ENCODE measurements around the gene KIAA1217.
A peak's percentile ranks its signal among the peaks of the same experiment; 100 is the strongest.

The KIAA1217 gene

DNA sequence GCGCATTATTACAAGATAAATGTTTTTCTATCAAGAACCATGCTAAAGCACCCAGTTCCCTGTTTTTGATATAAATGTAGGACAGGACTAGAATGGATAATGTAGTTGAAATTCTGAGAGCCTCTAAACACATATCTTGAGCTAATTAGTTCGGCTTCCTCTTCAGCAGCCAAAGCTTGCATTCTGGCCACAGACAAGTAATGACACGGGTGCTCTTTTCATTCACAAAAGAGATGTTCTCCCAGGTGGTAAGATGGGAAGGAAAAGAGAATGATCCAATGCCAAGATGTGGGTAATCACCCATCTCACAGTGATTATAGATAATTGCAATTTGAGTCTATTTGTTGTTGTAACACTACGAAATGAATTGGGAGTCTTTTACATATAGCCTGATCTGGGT, 246.5 kb downstream of the KIAA1217 start:
- H3K79me2 ChIP-seq (ENCODE audit: control insufficient read depth, insufficient read depth, low read length, unreplicated experiment): no peaks in the 10 kb centered on the region
- H3K27ac ChIP-seq (ENCODE audit: low read depth, low read length): peak overlapping the region; percentile 72; the same call in 1 of the 2 replicates
- H3K4me1 ChIP-seq (ENCODE audit: control insufficient read depth, insufficient read depth, low read length, unreplicated experiment): peaks cover 9% of the 10 kb centered on the region
- no peaks in the 10 kb centered on the region for H3K36me3 ChIP-seq (ENCODE audit: insufficient read depth, low read length)
- H2AFZ ChIP-seq (ENCODE audit: low read length, unreplicated experiment): no peak overlapping the region
- no peak overlapping the region for H3K4me3 ChIP-seq (ENCODE audit: low read depth, low read length)
- H3K27me3 ChIP-seq (ENCODE audit: insufficient read depth, low read length): no peaks in the 10 kb centered on the region

DNA sequence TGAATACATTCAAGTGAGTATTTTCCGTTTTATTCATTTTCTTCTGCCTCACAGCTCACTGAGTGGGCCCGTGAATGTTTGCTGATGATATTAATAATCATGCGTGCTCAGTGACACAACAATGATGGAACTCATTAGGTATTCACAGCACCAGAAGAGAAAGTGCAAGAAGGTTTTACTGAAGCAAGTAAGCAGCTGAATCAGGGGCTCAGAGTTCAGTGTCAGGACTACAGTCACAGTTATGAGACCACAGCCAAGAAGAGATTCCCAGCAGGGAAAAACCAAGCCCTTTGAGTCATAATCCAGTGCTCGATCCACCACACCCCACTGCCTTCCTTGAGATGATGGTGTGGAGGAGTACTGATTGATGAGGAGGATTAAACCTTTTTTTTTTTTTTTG, 247.4 kb downstream of the KIAA1217 start:
- Histone ChIP-seq H2AFZ (ENCODE audit: low read length, unreplicated experiment) (peak overlapping the region; percentile 56), H3K4me3 (ENCODE audit: low read depth, low read length) (no peak overlapping the region), H3K4me1 (ENCODE audit: control insufficient read depth, insufficient read depth, low read length, unreplicated experiment) (peaks cover 9% of the 10 kb centered on the region), H3K36me3 (ENCODE audit: insufficient read depth, low read length) (no peaks in the 10 kb centered on the region), H3K79me2 (ENCODE audit: control insufficient read depth, insufficient read depth, low read length, unreplicated experiment) (no peaks in the 10 kb centered on the region), H3K27ac (ENCODE audit: low read depth, low read length) (peak overlapping the region; percentile 72), H3K27me3 (ENCODE audit: insufficient read depth, low read length) (no peaks in the 10 kb centered on the region)

DNA sequence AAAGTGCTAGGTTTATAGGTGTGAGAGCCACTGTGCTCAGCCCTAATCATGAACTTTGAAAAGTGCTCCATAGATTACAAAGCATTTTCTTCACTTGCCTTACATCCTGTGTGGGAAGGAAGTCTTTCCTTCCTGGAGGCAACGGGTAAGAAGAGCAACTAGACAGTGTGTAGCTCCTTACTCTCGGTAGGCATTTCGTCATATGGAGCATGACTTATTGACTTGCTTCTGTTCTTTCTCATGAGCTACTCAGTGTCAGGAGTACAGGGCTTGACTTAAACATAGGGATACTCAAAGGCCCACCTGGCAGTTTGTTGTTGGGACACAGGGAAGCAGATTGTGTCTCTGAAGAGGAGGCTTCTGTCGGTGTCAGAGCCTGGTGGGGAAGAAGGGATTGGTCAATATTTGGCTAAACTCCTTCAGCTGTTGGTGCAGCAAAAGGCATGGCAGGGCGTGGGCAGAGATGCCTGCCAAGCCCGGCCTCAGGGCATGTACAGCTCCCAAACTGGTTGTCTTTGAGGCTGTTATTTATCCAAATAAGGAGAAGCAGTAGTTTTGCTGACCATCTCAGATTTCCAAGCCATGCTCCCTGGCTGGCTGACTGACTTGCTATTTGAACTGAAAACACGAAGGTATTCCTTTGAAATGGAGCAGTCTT, 248.9 kb downstream of the KIAA1217 start:
- no peak overlapping the region for H3K27ac ChIP-seq (ENCODE audit: low read depth, low read length)
- no peaks in the 10 kb centered on the region for H3K36me3 ChIP-seq (ENCODE audit: insufficient read depth, low read length)
- peaks cover 10% of the 10 kb centered on the region for H3K4me1 ChIP-seq (ENCODE audit: control insufficient read depth, insufficient read depth, low read length, unreplicated experiment)
- no peak overlapping the region for H2AFZ ChIP-seq (ENCODE audit: low read length, unreplicated experiment)
- no peaks in the 10 kb centered on the region for H3K79me2 ChIP-seq (ENCODE audit: control insufficient read depth, insufficient read depth, low read length, unreplicated experiment)
- H3K27me3 ChIP-seq (ENCODE audit: insufficient read depth, low read length): no peaks in the 10 kb centered on the region
- no peak overlapping the region for H3K4me3 ChIP-seq (ENCODE audit: low read depth, low read length)

DNA sequence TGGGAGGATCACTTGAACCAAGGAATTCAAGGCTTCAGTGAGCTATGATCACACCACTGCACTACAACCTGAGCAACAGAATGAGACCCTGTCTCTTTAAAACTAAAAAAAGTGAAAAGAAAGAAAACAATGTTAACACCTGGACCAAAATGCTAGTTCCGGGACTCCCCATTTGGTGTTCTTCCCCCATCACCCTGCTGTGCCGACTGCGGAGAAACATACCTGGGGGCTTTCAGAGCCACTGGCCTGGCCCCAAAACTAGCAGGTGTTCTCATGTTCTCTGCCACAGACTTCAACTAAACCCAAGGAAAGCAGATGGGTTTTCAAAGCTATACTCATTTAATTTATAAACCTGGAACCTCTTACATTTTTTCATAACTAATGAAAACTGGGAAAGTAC, 250.9 kb downstream of the KIAA1217 start:
- H3K79me2 ChIP-seq (ENCODE audit: control insufficient read depth, insufficient read depth, low read length, unreplicated experiment): no peaks in the 10 kb centered on the region
- no peaks in the 10 kb centered on the region for H3K36me3 ChIP-seq (ENCODE audit: insufficient read depth, low read length)
- H2AFZ ChIP-seq (ENCODE audit: low read length, unreplicated experiment): no peak overlapping the region
- H3K4me1 ChIP-seq (ENCODE audit: control insufficient read depth, insufficient read depth, low read length, unreplicated experiment): peaks cover 30% of the 10 kb centered on the region
- H3K4me3 ChIP-seq (ENCODE audit: low read depth, low read length): no peak overlapping the region
- no peak overlapping the region for H3K27ac ChIP-seq (ENCODE audit: low read depth, low read length)
- no peaks in the 10 kb centered on the region for H3K27me3 ChIP-seq (ENCODE audit: insufficient read depth, low read length)

DNA sequence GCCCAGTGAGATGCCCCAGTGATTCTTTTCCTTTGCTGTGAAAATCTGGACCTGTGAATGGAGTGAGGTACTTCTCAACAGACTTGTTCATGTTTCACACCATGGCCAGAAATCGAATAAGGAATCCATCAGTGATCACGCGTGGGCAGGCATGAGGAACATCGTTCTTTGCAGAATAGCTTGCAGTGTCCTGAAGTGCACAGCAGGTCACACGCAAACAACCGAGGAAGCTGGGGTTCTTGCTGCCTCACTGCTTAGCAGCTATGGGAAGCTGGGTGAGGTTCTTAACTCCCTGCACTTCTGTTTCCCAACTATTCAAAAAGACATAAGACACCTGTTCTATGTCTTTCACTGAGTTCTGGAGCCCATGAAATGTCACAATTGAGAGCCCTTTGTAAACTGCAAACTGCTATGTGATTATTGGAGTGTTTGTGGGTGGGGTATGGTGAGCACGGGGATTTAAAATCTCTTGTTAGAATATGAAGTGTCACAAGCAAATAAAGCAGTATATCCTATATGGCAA, 253.4 kb downstream of the KIAA1217 start:
- H3K79me2 ChIP-seq (ENCODE audit: control insufficient read depth, insufficient read depth, low read length, unreplicated experiment): no peaks in the 10 kb centered on the region
- no peaks in the 10 kb centered on the region for H3K36me3 ChIP-seq (ENCODE audit: insufficient read depth, low read length)
- no peak overlapping the region for H3K4me3 ChIP-seq (ENCODE audit: low read depth, low read length)
- H3K27ac ChIP-seq (ENCODE audit: low read depth, low read length): no peak overlapping the region
- H3K27me3 ChIP-seq (ENCODE audit: insufficient read depth, low read length): no peaks in the 10 kb centered on the region
- H3K4me1 ChIP-seq (ENCODE audit: control insufficient read depth, insufficient read depth, low read length, unreplicated experiment): peaks cover 35% of the 10 kb centered on the region
- H2AFZ ChIP-seq (ENCODE audit: low read length, unreplicated experiment): no peak overlapping the region

DNA sequence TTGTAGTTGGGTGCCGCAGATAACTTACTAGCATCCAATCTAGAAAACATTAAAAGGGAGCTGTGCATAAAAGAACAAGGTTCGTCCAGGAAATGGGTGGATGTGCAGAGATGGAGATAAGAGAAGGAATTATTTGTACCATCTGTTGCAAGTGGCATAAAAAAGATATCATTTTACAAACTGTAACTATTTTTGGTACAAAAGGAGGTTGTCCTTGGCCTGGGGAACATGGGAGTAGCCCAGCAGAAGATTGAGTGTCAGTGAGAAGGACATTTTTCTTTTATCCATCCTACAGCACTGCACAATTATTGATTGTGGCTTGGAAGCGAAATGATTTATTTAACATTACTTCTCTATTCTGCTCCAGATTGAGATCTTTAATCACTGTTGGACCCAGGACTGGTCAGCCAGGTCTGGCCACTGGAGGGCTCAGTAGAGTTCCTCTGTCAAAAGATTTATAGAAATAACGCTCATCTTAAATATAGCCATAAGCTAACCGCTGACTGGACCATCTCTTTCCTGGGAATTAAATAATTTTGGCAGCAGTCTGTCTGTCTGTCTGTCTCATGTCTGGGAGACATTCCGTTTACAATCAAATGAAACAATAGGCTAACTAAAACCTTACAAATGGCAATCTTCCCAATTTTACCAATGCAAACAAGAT, 254.1 kb downstream of the KIAA1217 start:
- Histone ChIP-seq H2AFZ (ENCODE audit: low read length, unreplicated experiment) (no peak overlapping the region), H3K27me3 (ENCODE audit: insufficient read depth, low read length) (no peaks in the 10 kb centered on the region), H3K4me1 (ENCODE audit: control insufficient read depth, insufficient read depth, low read length, unreplicated experiment) (peaks cover 35% of the 10 kb centered on the region), H3K79me2 (ENCODE audit: control insufficient read depth, insufficient read depth, low read length, unreplicated experiment) (no peaks in the 10 kb centered on the region), H3K4me3 (ENCODE audit: low read depth, low read length) (peak overlapping the region; percentile 64; the same call in 1 of the 2 replicates), H3K27ac (ENCODE audit: low read depth, low read length) (peak overlapping the region; percentile 94), H3K36me3 (ENCODE audit: insufficient read depth, low read length) (no peaks in the 10 kb centered on the region)

DNA sequence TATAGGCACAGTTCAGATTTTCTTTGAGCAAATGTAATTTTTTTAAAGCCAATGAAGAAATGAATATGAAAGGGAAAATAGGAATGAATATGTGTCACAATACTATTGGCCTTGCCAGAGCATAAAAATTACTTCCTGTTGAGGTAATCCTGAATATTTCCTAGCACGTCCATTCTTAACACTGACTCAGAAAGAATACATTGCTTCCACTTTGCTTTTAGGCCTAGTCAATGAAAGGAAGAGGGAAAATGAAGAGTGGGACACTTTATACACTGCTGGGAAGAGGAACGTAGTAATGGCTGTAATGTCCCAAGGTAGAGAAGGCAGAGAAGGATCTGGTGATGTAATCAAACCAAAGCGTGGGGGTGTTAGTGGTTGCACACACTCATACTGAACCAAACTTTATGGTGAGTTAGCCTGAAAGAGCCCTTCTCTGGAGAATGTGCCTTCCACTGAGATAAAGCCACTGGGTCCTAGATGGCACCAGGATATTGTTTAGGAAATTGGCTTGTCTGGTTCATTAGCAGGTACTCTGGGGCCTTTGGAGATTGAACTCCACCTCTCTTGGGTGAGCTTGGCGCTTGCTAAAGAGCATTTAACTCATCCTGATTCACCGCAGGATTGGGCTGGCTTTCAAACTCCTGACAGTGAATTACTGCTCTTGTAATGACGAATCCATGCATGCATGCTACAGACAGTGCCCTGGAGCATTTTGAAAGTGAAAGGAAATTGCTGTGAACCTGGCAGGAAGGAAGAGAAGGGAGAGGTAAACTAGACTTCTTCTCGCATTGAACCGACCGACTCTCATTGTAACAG, 254.9 kb downstream of the KIAA1217 start:
- peaks cover 35% of the 10 kb centered on the region for H3K4me1 ChIP-seq (ENCODE audit: control insufficient read depth, insufficient read depth, low read length, unreplicated experiment)
- peak overlapping the region; percentile 86 for H2AFZ ChIP-seq (ENCODE audit: low read length, unreplicated experiment)

DNA sequence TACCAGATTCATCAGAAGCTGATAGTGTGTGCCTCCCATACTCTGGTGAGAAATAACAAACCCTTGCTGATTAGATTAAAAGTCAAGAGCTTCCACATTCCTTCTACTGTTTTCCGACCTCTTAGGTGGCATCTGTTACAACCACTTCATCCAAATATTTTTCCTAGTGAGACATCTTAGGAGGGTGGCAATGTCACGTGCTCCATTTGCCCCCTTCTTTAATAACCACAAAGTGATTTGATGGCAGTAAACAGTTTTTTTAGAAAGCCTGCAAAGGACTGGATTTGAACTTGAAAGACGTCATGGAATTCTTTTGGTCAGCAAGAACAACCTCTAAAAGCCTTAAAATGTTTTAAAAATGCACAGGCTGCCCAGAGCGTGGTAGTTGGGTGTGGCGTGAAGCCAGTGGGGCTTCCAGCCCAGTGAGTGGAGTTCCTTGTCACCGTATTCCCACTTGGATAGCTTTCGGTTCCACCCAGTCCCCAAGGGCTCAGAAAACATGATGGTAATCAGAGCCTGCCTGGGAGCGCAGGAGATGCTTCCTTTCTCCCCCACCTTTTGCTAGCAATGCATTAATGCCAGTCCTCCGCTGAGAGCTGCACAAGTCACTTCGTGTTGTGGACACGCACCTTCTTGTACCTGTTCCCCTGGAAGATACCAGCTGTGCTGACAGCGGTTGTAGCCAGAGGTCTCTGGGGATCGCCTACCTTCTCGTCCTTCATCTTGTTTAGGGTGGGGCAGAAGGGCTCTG, 256.4 kb downstream of the KIAA1217 start:
- Histone ChIP-seq H3K36me3 (ENCODE audit: insufficient read depth, low read length) (no peaks in the 10 kb centered on the region), H3K79me2 (ENCODE audit: control insufficient read depth, insufficient read depth, low read length, unreplicated experiment) (no peaks in the 10 kb centered on the region), H3K27ac (ENCODE audit: low read depth, low read length) (peak overlapping the region; percentile 94), H3K4me1 (ENCODE audit: control insufficient read depth, insufficient read depth, low read length, unreplicated experiment) (peaks cover 35% of the 10 kb centered on the region), H3K27me3 (ENCODE audit: insufficient read depth, low read length) (no peaks in the 10 kb centered on the region), H3K4me3 (ENCODE audit: low read depth, low read length) (peak overlapping the region; percentile 64; the same call in 1 of the 2 replicates), H2AFZ (ENCODE audit: low read length, unreplicated experiment) (peak overlapping the region; percentile 1)

More for the DNA sequence above, 254.9 kb downstream of the KIAA1217 start:
- Histone ChIP-seq H3K27me3 (ENCODE audit: insufficient read depth, low read length) (no peaks in the 10 kb centered on the region), H3K79me2 (ENCODE audit: control insufficient read depth, insufficient read depth, low read length, unreplicated experiment) (no peaks in the 10 kb centered on the region), H3K36me3 (ENCODE audit: insufficient read depth, low read length) (no peaks in the 10 kb centered on the region), H3K4me3 (ENCODE audit: low read depth, low read length) (peak overlapping the region; percentile 64), H3K27ac (ENCODE audit: low read depth, low read length) (peak overlapping the region; percentile 94)

DNA sequence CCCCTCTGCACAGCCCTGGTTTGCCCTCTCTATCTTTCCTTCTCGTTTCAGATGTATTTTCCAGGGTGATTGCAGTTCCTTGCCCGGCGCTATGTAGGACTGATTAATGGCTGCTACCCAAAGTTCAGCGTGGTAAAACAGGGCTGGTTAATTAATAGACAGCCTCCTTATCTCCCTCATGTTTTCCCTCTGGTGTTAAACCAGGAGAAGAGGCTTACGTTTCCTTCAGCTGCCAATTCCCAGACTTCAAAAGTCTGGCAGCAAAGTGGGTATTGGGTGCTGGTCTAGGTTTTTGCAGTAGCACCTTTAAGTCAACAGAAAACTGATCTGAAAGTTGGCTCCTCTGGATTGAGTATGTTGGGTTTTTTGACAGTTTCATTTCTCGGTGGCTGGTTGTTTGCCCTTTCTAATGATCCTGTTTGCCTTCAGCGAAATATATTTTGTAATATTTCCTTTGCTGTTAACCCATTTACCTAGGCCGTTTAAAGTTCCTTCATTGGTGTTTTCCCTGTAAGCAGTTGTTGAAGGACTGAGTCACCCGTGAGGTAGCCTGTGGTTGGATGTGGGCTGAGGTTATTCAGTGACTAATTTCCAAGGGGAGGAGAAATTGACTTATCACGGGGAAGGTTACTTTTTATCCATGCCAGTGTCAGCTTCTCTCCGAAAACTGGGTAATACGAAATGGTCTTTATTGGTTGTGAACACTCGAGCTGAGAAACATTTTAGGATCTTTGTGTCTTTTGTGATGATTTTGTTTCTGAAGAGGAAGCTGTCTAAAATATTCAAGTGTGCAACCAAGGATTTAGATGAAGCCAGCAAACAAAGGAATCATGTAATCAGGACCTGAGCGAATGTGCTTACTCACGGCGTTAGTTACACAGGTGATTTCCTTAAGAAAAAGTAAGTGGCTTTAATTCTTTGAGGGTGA, 257.2 kb downstream of the KIAA1217 start:
- Histone ChIP-seq H2AFZ (ENCODE audit: low read length, unreplicated experiment) (peak overlapping the region; percentile 66), H3K4me3 (ENCODE audit: low read depth, low read length) (peak overlapping the region; percentile 71), H3K36me3 (ENCODE audit: insufficient read depth, low read length) (no peaks in the 10 kb centered on the region), H3K27ac (ENCODE audit: low read depth, low read length) (peak overlapping the region; percentile 94), H3K4me1 (ENCODE audit: control insufficient read depth, insufficient read depth, low read length, unreplicated experiment) (peaks cover 35% of the 10 kb centered on the region), H3K79me2 (ENCODE audit: control insufficient read depth, insufficient read depth, low read length, unreplicated experiment) (no peaks in the 10 kb centered on the region), H3K27me3 (ENCODE audit: insufficient read depth, low read length) (no peaks in the 10 kb centered on the region)
